ENCODE results near the gene PLCB1.

- no peak for TF ChIP-seq EZH2 (IDR thresholded peaks at IDR 0.05; ENCODE audit: low read length, missing control alignments)
- TF ChIP-seq, protein P1, sequence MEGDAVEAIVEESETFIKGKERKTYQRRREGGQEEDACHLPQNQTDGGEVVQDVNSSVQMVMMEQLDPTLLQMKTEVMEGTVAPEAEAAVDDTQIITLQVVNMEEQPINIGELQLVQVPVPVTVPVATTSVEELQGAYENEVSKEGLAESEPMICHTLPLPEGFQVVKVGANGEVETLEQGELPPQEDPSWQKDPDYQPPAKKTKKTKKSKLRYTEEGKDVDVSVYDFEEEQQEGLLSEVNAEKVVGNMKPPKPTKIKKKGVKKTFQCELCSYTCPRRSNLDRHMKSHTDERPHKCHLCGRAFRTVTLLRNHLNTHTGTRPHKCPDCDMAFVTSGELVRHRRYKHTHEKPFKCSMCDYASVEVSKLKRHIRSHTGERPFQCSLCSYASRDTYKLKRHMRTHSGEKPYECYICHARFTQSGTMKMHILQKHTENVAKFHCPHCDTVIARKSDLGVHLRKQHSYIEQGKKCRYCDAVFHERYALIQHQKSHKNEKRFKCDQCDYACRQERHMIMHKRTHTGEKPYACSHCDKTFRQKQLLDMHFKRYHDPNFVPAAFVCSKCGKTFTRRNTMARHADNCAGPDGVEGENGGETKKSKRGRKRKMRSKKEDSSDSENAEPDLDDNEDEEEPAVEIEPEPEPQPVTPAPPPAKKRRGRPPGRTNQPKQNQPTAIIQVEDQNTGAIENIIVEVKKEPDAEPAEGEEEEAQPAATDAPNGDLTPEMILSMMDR (conservative IDR thresholded peaks at IDR 0.05 in 1 of 2, IDR thresholded peaks at IDR 0.05 in 1 of 2; ENCODE audit: low read depth in 1 of 2, low read length in 2 of 2), result no peak
Observed at GRCh38 chr20:8163543-8163942, 31.5 kb downstream of the PLCB1 start.
